Esophagus squamous epithelium (tissue), 5 donors: ENCODE measurements around the gene PLEKHA4. TPM values are rescaled to one million over a fixed set of nuclear protein-coding genes. Genes with fewer than 3 reads are reported as not detected.

Experiments used
- DNase-seq: peaks from one replicate; lab custom pipeline; 2025; lab: John Stamatoyannopoulos, UW
- H3K27ac ChIP-seq, 4 donors: fragments of 200-600 bp; sonication (generic); one replicate each; pipeline ENCODE4 v1.5.1; 2016 to 2019; ENCODE audit warnings: mild to moderate bottlenecking in 1 of 4
- H3K27me3 ChIP-seq, 4 donors: fragments of 200-600 bp; sonication (generic); 1 replicate in 3 of 4; 2 replicates in 1 of 4; pipeline versions ENCODE4 v1.5.1 to v1.6.0; 2017 to 2021; ENCODE audit warnings: antibody characterized with exemption in 1 of 4
- H3K36me3 ChIP-seq, 3 donors: fragments of 200-600 bp; sonication (generic); one replicate each; pipeline ENCODE4 v1.5.1; 2016 to 2019
- H3K4me1 ChIP-seq, 3 donors: fragments of 200-600 bp; sonication (generic); one replicate each; pipeline ENCODE4 v1.5.1; 2017 to 2019
- H3K4me3 ChIP-seq, 4 donors: fragments of 200-600 bp; sonication (generic); 1 replicate in 3 of 4; 2 replicates in 1 of 4; pipeline ENCODE4 v1.5.1; 2016 to 2019; ENCODE audit warnings: mild to moderate bottlenecking in 2 of 4, moderate library complexity in 1 of 4
- H3K9me3 ChIP-seq, 3 donors: fragments of 200-600 bp; sonication (generic); one replicate each; pipeline ENCODE4 v1.5.1; 2016 to 2019
- POLR2A ChIP-seq, 4 donors: fragments of 450-650 bp; IDR thresholded peaks; one replicate each; pipeline ENCODE4 v1.6.1; 2017; ENCODE audit warnings: antibody characterized with exemption in 4 of 4, mild to moderate bottlenecking in 4 of 4, moderate library complexity in 3 of 4
- WGBS, 2 donors: methylation state at CpG; one replicate each; pipeline ENCODE4 v1.1.5; 2018; 5-methylcytosine and 5-hydroxymethylcytosine counted together
- intact Hi-C: fragments of 100-400 bp; cut with DNase I; formaldehyde crosslinking; loops from one replicate; pipeline ENCODE4 v1.15.0; 2022
- total RNA-seq, 4 donors: library from RNA; depleted of rRNA; stranded (reverse); fragments of >200 nt; gene quantifications; one replicate each; pipeline ENCODE4 v1.1.0, GENCODE V29; 2016
- TF ChIP-seq, protein P1 (sequence below), 6 experiments: fragments of 450-650 bp in 4 of 6; fragments of 200-600 bp in 2 of 6; sonication (generic) in 2 of 6; IDR thresholded peaks; one replicate each; pipeline ENCODE4 v1.5.1; 2016 to 2019; ENCODE audit warnings: antibody characterized with exemption in 6 of 6, mild to moderate bottlenecking in 4 of 6, moderate library complexity in 4 of 6
- donor health status: DM: yes; HTN: yes; CAD: no.

Gene PLEKHA4
- total RNA-seq, 4 donors from 2014 or later: 2.8 to 9.0 (median 5.6) TPM

DNA sequence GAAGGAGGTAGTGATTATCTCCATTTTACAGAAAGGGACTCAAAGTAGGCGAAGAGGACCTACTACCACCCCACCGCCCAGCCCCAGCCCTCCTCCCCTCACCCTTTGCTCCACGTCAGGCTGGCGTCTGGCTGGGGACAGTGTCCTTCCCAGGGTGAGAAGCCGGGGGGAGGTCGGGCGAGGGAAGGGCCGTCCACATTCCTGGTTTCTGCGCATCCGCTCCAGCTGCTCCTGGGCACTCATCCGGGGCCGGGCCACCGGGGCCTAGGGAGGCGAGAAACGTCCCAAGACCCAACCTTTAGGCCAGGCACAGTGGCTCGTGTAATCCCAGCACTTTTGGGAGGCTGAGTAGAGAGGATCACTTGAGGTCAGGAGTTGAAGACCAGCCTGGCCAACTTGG, 27.4 kb downstream of the PLEKHA4 start:
- peaks cover 0 to 16% (median 2%) of the 10 kb centered on the region in 3 donors for H3K4me1 ChIP-seq
- TF ChIP-seq POLR2A (IDR thresholded peaks at IDR 0.05): no peak
- TF ChIP-seq, protein P1, sequence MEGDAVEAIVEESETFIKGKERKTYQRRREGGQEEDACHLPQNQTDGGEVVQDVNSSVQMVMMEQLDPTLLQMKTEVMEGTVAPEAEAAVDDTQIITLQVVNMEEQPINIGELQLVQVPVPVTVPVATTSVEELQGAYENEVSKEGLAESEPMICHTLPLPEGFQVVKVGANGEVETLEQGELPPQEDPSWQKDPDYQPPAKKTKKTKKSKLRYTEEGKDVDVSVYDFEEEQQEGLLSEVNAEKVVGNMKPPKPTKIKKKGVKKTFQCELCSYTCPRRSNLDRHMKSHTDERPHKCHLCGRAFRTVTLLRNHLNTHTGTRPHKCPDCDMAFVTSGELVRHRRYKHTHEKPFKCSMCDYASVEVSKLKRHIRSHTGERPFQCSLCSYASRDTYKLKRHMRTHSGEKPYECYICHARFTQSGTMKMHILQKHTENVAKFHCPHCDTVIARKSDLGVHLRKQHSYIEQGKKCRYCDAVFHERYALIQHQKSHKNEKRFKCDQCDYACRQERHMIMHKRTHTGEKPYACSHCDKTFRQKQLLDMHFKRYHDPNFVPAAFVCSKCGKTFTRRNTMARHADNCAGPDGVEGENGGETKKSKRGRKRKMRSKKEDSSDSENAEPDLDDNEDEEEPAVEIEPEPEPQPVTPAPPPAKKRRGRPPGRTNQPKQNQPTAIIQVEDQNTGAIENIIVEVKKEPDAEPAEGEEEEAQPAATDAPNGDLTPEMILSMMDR (IDR thresholded peaks at IDR 0.05): no peak
- no peak for DNase-seq
- H3K36me3 ChIP-seq: peaks cover 0 to 28% (median 0%) of the 10 kb centered on the region in 3 donors
- H3K27ac ChIP-seq: no peak overlapping the region
- 84 to 89% methylated on average over 4 to 6 of the region's 16 CpGs for WGBS, 2 donors
- H3K9me3 ChIP-seq: no peaks in the 10 kb centered on the region
- H3K4me3 ChIP-seq: no peak overlapping the region
- intact Hi-C loops: no loop called here
- H3K27me3 ChIP-seq: no peaks in the 10 kb centered on the region

DNA sequence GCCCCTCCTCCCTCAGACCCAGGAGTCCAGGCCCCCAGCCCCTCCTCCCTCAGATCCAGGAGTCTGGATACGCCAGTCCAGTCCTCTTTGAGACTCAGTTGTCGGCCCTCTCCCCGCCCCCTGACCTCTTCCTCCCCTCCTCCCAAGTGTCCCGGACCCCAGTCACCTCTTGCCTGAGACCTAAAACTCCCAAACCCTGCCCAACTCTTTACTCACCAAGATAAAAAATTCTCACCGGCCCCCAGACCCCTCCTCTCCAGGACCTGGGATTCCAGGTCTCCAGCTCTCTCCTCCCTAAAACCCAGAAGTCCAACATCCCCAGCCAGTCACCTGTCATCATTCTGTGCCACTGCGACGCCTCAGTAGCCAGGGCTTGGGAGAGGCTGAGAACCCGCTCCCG, 30.7 kb downstream of the PLEKHA4 start:
- TF ChIP-seq POLR2A (IDR thresholded peaks at IDR 0.05): no peak
- TF ChIP-seq, protein P1 (IDR thresholded peaks at IDR 0.05): no peak
- H3K27ac ChIP-seq: peak overlapping the region in 3 of 4 donors; percentile 80 to 89 (median 84)
- intact Hi-C loops: loop anchor here (2.0 kb wide), 1 partner anchor 43 kb away; no protein-coding TSS in a partner anchor
- peaks cover 0 to 25% (median 2%) of the 10 kb centered on the region in 3 donors for H3K4me1 ChIP-seq
- no peak for DNase-seq
- 25 to 81% methylated on average over 1 to 7 of the region's 9 CpGs for WGBS, 2 donors
- peaks cover 0 to 12% (median 0%) of the 10 kb centered on the region in 3 donors for H3K36me3 ChIP-seq
- no peaks in the 10 kb centered on the region for H3K27me3 ChIP-seq
- no peaks in the 10 kb centered on the region for H3K9me3 ChIP-seq
- peak overlapping the region in 1 of 4 donors; percentile 44 for H3K4me3 ChIP-seq

DNA sequence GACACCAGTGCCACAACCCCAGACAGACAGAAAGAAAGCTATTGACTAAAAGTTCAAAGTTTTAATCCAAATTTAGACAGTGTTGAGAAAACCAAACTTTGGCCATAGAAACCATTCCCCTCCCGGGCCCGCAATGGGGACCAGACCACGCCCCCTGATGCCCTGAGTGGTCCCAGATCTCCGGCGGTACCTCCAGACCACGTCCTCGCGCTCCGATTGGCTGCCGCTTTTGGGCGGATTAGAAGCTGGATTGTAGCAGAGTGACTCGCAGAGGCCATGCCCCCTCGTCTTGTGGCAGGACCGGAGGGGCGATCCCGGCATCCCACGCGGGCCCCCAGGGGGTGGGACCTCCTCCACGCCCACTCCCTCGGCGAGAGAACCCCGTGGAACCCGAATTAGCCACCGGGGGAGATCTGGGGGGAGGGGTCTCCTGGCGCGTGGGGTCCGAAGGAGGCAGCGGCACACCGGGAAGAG, 31.3 kb downstream of the PLEKHA4 start:
- Histone ChIP-seq H3K36me3 (peaks cover 0 to 18% (median 0%) of the 10 kb centered on the region in 3 donors), H3K4me1 (peaks cover 0 to 25% (median 2%) of the 10 kb centered on the region in 3 donors), H3K4me3 (peak overlapping the region in 3 of 4 donors; percentile 37 to 62 (median 44)), H3K27me3 (no peaks in the 10 kb centered on the region), H3K27ac (peak overlapping the region; percentile 58 to 89 (median 82)), H3K9me3 (no peaks in the 10 kb centered on the region)
- intact Hi-C loops: loop anchor here (2.0 kb wide), 1 partner anchor 42 kb away; no protein-coding TSS in a partner anchor
- 28% methylated on average over 10 of the region's 29 CpGs; no CpG with 5 or more reads in 1 of the 2 donors for WGBS, 2 donors
- TF ChIP-seq, protein P1 (IDR thresholded peaks at IDR 0.05): no peak
- peak in 1 of 4 donors; percentile 42 for TF ChIP-seq POLR2A (IDR thresholded peaks at IDR 0.05)
- no peak for DNase-seq

- H3K27ac ChIP-seq: peak within 1 kb of the TSS; percentile 58 to 89 (median 82)
- WGBS, 2 donors: 31 to 38% methylated on average over 20 to 25 of the region's 35 CpGs
- no peaks in the 10 kb centered on the region for H3K9me3 ChIP-seq
- DNase-seq: no peak
- peak within 1 kb of the TSS; percentile 2 to 62 (median 40) for H3K4me3 ChIP-seq
- H3K27me3 ChIP-seq: no peaks in the 10 kb centered on the region
- H3K4me1 ChIP-seq: peaks cover 0 to 25% (median 2%) of the 10 kb centered on the region in 3 donors
- intact Hi-C loops: loop anchor here (2.0 kb wide), 1 partner anchor 42 kb away; no protein-coding TSS in a partner anchor
- peaks cover 0 to 24% (median 0%) of the 10 kb centered on the region in 3 donors for H3K36me3 ChIP-seq
- TF ChIP-seq, protein P1 (IDR thresholded peaks at IDR 0.05): no peak
- TF ChIP-seq POLR2A (IDR thresholded peaks at IDR 0.05): no peak
These were observed 32.1 kb downstream of the PLEKHA4 start, which contains the start of gene HSD17B14 for GRCh38 chr19:48836089-48837017. TSS of gene HSD17B14 (minus strand) at chr19:48836491. CDS start at chr19:48836411, 80 bp downstream.
